Left forelimb (tissue), 1 donor: Measurements from ENCODE around the gene ADAMTS9.
A peak's percentile ranks its signal among the peaks of the same experiment; 100 is the strongest.
"Not testable (repeated sequence)": the region's sequence is repeated elsewhere in the genome, so short reads cannot be mapped to it uniquely, and the experiment has no call there.

ENCODE experiments used
- DNase-seq: peaks from one replicate; pipeline ENCODE4 v3.0.0-alpha.2; 2018; ENCODE audit warnings: low spot score

Gene ADAMTS9

DNA sequence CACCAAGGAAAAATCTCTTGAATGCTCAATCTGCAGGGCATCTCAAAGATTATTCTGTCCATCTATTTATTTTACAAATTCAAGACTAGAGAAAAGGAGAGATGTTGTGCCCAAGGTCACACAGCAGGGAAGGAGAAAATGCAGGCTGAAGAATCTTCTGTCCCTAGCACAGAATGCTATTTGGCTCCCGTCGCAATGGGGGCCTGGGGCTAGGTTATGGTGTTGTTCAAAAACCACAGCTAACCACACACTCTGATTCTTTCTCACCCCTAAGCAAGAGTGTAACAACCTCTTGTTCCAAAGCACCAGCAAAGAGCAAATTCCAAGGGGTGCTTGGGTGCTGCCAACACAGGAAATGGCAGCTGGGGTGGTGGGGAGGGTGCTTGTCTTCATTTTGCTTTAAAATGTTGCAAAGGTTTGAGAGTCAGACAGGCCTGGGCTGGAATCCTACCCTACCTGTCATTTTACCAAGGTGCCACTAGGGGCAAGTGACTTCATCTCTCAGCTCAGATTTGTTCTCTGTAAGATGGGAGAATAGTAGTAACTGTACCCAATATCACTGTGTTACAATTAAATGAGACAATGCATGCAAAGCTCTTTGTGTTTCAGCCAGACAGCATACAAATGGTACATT, 112.5 kb downstream of the ADAMTS9 start:
- no peak for DNase-seq

DNA sequence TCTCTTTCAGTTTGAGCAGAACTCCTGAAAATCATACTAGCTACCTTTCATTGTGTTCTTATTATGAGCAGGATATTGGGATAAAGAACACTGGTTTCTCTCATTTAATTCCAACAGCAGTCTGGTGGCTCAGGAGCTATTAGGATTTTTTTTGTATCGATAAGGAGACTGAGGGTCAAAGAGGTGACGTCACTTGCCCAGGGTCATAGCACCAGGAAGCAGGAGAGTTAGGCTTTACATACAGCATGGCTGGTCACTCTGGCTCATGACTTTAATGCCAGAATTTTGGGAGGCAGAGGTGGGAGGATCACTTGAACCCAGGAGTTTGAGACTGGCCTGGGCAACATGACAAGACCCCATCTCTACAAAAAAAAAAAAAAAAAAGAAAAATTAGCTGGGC, 113.6 kb downstream of the ADAMTS9 start:
- DNase-seq: no peak

DNA sequence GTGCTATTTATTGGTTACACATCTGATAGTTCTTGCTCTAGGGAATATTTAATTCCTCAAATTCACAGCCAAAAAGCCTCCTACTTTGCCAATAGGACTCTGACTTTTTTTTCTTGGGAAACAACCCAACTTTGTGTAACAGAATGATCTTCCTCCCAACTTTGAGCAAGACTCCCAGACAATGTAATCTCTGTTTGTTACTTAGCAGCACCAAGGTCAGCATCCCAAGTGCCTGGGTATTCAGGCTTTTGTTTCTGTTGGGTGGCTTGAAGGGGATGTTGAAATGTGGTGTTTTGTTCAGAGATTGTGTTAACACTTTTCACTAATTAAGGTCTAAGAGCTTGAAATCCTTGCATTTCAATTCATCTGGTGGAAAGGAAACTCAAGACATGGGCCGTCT, 115.8 kb downstream of the ADAMTS9 start:
- DNase-seq: no peak

DNA sequence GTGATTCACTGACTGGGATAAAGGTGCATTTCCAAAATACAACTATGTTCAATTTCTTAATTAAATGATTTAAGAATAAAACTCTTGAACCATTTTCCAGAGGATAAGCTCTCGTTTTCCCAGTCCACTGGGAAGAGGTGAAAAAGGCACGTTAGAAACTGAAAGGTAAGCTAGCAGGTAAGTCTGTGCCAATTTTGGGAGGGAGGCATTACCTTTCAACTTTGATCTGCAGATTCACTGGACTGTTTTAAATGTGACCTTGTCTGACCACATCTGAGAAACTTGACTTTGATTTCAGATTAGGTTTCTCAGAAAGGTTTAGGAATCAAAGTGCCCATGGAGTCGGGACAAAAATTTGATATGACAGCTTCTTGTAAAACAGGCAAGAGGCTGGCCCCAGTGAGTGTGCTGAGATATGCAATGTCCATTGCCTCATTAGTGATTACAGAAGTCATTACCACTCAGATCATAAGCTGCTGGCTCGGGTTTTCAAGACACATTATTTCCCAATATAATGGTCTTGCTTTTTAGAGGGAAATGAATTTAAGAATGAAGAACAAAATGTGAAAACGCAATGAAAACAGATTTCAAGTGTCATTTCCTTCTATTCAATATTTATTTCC, 118.8 kb downstream of the ADAMTS9 start:
- no peak for DNase-seq

DNA sequence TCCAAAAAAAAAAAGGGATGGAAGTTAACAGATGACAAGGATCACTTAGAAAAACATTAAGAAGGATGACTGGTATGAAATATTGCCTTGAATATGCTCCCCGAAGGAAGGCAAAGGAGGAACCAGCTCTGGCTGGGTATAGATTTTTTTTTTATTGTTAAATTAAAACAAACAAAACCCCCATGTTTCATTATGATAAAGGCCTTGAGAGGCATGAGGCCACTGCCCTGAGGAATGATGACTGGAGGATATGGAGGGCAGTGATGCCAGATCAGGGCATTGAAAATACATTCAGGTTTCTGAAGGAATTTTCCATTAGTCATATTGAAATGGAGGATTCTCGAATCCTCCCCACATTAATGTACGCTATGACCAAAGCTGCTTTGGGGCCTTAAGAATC, 120.9 kb downstream of the ADAMTS9 start:
- DNase-seq: no peak

DNA sequence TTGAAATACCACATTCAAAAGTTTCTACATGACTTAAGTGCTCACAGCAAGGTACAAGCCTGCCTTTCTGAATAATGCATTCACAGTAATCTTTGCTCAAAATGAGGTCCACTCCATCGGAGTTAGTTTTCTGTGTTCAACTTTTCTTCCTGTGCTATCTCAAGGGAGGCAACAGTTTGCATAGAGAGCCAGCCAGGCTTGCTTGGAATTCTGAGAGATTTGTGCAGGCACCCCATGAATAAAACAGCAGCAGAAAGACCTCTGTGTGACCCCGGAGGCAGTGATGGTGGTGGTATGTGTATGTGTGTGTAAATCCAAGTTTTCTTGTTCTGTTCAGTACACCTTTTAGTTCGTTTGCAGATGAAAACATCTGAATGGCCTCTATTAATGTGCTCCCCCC, 124.0 kb downstream of the ADAMTS9 start:
- no peak for DNase-seq

DNA sequence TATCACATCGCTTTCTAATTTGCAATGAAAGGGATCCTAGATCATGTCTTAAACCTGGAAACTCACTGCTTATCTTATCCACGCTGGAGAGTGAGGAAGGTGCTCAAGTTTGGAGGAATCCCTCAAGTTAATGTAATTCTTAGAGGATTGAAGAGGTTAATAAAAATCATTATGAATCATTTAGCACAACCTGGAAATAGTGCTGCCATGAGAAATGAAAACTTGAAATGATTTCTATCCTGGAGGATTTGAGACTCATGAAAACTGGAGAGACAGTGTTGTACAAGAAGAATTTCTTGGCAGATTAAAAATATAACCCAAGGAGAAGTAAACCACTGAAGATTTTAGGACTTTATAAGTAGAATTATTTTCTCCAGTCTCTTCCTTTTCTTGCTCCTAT, 125.9 kb downstream of the ADAMTS9 start:
- no peak for DNase-seq

DNA sequence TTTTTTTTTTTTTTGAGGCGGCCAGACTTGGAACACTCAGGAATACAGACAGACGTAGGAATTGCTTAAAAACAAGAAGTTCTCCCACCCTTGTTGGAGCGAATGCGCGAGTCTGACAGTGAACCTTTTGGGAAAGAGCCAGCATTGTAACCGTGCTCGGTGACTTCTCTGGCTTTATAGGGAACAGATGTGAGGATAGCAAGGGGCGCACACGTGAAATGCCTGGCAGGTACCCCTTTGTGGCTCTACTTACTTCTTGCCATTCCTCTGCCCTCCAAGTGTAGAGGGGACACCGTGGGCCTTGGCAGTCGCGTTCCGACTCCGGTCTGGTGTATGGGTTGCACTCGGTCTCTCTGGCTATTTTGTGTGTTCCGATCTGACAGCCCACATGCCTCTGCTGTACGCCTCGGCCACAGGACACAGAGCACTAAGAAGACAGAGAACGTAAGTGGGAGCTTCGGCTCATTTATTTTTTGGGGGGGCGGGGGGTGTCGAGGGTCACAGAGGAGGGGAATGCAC, 126.4 kb downstream of the ADAMTS9 start:
- no peak for DNase-seq

DNA sequence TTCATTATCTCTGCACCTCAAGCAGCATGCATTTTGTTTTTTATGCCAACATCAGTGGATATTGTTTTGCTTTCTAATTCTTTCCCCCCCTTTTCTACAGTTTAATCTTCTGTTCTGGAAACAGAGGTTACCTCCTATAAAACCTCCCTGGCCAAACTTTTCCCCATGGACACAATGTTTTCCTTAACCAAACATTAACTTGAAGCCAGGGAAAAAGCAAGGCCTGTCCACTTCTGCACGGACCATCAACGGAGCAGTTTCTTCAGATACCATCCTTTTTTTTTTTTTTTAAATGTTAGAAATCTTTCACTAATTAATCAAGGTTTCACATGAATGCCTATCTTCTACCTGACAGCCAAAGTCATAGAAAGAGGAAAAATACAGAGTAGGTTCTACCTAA, 127.0 kb downstream of the ADAMTS9 start:
- no peak for DNase-seq

DNA sequence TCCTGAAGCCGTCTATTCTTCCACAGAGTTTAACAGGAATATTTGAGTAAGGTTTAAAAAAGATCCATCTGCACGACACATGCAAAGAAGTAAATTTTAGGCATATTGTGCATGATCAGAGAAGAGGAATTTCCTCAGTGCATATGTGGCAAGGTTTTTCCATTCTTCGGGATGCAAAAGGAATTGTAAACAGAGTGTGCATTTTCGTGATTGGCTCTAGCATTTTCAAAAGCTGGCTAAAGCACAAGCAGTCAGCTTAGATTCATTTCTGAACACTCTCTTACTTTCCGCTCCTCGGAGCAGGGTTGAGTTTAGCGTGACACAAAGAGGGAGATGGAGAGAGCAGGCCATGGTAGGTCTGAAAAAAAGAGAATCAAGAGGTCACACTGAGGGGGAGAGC, 128.2 kb downstream of the ADAMTS9 start:
- DNase-seq: no peak

DNA sequence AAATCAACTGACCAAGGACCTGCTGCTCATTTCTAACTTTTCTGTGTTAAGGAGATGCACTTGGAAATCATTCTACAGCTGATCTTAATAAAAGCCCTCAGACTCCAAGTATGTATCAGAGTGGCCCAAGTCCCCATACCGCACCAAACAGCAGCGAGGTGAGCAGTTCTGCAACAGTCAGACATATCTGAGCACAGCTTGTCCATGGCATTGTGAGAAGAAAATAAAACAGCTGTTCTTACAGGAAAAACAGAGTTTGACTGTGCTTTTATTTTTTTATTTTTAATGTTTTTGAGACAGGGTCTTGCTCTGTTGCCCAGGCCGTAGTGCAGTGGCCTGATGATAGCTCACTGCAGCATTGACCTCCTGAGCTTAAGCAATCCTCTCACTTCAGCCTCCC, 131.8 kb downstream of the ADAMTS9 start:
- DNase-seq: no peak

DNA sequence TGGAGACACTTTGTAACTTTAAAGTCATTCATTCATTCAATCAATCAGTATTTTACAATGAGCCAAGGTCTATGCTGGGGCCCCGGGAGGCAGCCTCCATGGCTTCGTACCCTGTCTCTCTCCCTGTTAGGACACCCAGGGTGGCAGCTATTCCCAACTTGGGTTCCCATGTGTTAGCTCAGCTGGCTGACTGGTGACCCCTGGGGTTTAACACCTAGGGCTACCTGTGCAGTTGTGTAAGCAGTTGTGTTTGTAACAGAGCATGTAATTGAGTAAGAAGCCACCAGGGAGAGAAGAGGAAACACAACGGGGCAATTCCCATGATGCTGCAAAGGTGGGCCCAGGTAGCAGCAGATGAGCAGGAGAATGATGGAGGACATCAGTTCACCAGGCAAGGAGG, 132.4 kb downstream of the ADAMTS9 start:
- no peak for DNase-seq

DNA sequence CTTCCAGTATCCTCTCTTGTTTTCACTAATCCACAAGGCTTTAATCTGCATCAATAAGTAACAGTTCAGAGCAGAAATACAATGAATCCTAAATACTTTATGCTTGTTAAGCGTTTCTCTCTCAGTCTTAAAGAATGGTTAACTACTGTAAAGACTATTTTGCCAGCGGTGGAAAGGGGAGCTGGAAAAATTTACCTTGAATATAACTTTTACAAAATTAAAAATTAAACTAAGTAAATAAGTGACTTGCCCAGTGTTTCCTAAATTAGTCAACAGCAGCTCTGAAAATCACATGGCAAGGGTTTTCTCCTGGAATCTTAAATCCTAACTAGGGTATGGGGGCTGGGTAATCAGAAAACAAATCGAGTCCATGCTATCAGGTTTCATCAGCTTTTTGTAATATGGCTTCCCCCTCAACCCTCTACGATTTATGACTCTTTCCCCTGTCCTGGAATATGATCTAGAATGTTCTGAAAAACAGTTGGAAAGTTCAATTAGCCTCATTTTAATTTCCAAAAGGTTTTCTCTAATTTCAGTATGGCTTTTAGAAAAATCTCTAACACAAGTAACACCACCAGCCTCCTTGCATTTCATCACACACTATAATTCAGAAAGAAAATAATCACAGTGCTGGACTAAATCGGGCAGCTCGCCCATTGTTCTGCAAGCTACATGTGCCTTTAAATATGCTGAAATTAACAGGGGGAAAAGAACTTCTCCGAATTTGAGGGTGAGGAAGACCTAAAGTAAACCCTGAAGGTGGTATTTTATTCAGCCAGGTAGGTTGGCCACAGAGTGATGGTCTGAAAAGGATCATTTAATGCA, 133.5 kb downstream of the ADAMTS9 start:
- no peak for DNase-seq

DNA sequence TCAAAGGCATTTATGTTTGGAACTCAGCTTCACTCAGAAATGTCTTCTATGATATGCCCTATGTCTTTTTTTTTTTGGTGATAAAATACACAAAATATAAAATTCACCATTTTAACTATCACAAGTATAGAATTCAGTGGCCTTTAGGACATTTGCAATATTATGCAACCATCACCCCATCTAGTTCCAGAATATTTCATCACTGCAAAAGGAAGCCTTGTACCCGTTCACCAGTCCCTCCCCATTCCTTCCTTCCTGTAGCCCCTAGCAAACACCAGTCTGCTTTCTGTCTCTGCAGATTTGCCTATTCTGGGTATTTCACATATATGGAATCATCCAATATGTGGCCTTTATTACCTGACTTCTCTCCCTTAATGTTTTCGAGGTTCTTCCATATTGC, 134.8 kb downstream of the ADAMTS9 start:
- no peak for DNase-seq

DNA sequence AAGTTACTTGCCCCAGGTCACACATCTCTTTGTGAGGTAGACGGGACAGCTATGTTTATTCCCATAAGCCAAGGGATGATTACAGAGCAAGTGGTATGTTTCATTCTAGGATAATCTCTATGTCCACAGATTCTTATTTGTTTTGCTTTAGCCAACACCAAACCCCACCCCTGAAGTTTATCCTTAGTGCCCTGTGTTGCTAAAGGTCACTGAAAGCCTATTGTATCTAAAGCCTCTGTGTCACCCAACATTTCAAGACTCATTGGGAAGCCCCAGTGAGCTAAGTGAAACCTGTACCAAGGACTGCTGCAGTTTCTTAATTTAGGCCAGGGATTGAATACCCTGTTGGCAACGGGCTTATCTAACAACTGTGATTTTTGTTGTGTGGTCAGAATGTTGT, 135.6 kb downstream of the ADAMTS9 start:
- no peak for DNase-seq

DNA sequence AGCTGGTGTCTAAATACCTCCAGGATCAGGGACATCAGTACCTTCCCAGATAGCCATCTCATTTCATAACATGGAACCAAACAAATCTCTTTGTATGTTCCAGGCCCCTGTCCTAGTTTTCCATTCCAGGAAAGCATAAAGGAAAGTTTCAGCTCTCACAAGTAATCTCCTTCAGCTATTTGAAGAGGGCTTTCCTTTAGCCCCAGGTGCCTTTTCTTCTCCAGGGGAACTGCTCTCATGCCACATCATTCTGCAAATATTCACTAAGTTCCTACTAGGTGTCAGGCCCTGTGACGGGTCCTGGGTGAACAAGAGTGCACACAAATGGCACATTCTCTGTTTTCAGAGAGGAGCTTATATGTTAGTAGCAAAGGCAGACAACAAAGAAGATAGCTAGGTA, 136.1 kb downstream of the ADAMTS9 start:
- no peak for DNase-seq

DNA sequence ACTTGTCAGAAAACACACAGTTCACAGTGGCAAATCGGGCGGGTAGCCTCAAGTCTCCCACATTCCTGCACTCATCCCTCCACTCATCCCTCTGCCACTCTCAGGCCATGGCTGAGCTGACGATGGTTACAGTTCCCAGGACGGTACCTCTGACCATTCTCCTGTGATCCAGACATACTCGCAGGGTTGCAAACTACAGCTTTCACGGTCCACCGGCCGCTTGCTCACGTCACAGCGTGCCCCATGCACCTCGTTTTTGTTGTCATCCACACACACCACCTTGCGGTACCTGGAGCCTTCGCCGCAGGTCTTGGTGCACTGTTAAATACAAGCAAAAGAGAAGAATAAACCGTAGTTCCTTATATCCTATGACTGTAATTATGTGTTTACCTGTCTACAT, 137.1 kb downstream of the ADAMTS9 start:
- no peak for DNase-seq

DNA sequence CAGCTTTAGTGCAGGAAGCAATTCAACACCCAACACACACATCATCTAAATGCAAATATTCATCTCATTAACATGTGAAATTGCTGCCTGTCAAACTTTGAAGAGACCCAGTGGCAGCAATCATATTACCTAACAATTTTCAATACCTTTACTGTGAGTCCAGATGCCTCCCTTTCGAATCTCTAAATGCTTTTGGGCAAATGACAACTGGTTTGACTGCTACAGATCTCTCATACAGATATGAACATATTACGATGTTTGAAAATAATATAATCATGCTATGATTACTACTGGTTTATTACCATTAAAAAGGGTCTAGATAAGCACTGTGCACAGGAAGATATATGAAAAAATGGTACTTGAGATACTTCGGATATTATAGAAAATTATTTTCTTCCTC, 137.9 kb downstream of the ADAMTS9 start:
- no peak for DNase-seq

DNA sequence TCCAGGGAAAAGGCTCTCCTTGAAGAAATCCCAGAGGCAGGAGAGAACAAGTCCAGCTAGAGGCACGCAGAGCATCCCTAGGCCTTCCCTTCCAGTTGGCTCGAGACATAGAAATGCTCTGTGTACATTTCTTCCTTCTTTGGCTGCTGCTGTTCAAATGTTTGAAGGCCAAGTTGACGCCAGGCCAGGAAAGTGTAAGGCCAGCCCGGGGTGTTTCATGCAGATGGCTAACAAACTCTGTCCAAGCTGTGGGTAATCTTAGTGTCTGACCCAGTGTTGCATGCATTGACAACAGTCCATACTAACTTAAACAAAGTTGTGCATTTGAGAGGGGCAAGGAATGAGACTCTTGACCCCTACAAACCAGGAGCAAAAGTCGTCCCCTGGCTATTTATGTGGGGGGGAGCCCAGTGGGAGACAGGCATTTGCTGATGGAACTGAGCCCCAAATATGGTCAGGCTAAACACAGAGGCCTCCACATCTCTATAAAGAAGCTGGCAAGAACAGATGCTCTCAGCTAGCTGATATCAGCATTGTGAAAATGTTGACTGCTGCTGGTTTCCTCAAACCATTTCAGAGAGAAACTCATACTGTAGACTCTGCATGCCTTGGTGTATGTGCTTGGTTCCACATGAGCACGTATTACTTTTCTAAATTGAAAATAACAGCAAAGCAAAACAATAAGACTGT, 139.5 kb downstream of the ADAMTS9 start:
- DNase-seq: peak; percentile 82

DNA sequence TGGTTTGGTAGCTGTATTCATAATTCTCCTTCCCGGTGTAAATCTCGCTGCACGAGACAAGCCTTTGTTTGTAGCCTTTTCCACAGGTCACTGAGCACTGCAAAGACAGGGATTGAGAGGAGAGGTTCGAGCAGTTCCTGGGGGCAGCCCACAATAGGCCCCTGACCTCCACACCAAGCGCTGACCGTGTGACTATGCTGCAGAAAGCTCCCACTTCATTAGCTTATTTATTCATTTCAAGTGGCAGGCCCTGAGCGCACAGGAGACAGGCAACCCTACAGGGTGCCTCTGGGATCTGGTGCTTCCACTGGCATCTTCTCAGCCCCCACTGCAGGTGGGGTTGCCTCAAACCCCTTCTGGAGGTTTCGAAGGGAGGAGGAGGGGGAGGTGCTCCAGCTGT, 140.9 kb downstream of the ADAMTS9 start:
- no peak for DNase-seq

DNA sequence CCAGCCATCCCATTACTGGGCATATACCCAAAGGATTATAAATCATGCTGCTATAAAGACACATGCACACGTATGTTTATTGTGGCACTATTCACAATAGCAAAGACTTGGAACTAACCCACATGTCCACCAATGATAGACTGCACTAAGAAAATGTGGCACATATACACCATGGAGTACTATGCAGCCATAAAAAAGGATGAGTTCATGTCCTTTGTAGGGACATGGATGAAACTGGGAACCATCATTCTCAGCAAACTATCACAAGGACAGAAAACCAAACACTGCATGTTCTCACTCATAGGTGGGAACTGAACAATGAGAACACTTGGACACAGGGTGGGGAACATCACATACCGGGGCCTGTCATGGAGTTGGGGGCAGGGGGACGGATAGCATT, 142.6 kb downstream of the ADAMTS9 start:
- DNase-seq: not testable (repeated sequence)

DNA sequence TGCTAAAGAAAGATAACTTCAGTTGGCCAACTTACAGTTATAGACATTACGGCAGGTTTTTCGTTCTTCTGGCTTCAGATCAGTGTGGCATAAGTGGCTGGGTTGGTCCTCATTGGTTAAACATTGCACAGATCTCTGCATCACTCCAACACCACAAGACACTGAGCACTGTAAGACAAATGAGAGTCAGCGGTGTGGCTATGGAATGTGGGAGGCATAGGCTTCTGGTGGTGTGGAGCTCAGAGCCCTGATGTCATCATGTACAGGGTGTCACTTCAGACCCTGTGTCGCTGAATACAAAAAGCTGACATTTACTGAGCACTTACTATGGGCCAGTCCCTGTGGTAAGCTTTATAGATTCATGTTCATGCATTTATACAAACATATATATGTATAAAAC, 146.0 kb downstream of the ADAMTS9 start:
- no peak for DNase-seq
